Upper lobe of left lung (tissue), 6 donors: Measurements from ENCODE around the gene POU2F3. TPM values are rescaled to one million over a fixed set of nuclear protein-coding genes. Genes with fewer than 3 reads are reported as not detected.
A peak's percentile ranks its signal among the peaks of the same experiment; 100 is the strongest.

ENCODE experiments used
- ATAC-seq, 2 donors: fragments of 200-7000 bp; cut with Tn5 transposase; one replicate each; pipeline ENCODE4 v1.9.1; 2022; ENCODE audit warnings: mild to moderate bottlenecking in 2 of 2, moderate library complexity in 2 of 2; ENCODE audit not compliant: low FRiP score in 2 of 2
- DNase-seq, 2 donors: peaks; one replicate each; pipeline ENCODE4 v3.0.0-alpha.2; 2019 to 2020
- H3K27ac ChIP-seq, 4 donors: fragments of 200-600 bp; sonication (generic); one replicate each; pipeline ENCODE4 v1.5.1; 2016 to 2019
- H3K27me3 ChIP-seq, 4 donors: fragments of 200-600 bp; sonication (generic); one replicate each; pipeline ENCODE4 v1.5.1; 2017 to 2019
- H3K36me3 ChIP-seq, 4 donors: fragments of 200-600 bp; sonication (generic); one replicate each; pipeline ENCODE4 v1.5.1; 2016 to 2019
- H3K4me1 ChIP-seq, 4 donors: fragments of 200-600 bp; sonication (generic); one replicate each; pipeline ENCODE4 v1.5.1; 2018 to 2019
- H3K4me3 ChIP-seq, 4 donors: fragments of 200-600 bp; sonication (generic); one replicate each; pipeline ENCODE4 v1.5.1; 2017 to 2019; ENCODE audit warnings: mild to moderate bottlenecking in 2 of 4, moderate library complexity in 1 of 4
- H3K9me3 ChIP-seq, 4 donors: fragments of 200-600 bp; sonication (generic); one replicate each; pipeline ENCODE4 v1.5.1; 2018 to 2019
- CTCF ChIP-seq, 6 experiments: fragments of 450-650 bp in 4 of 6; fragments of 200-600 bp in 2 of 6; sonication (generic) in 2 of 6; IDR thresholded peaks; one replicate each; pipeline ENCODE4 v1.5.1; 2016 to 2019; ENCODE audit warnings: antibody characterized with exemption in 6 of 6
- EP300 ChIP-seq, 4 donors: sonication (generic); formaldehyde crosslinking; IDR thresholded peaks; one replicate each; pipeline ENCODE4 v1.5.1; 2017; ENCODE audit warnings: antibody characterized with exemption in 4 of 4, control low read depth in 2 of 4
- POLR2A ChIP-seq, 4 donors: fragments of 450-650 bp; IDR thresholded peaks; one replicate each; pipeline ENCODE4 v1.5.1; 2016 to 2017; ENCODE audit warnings: antibody characterized with exemption in 4 of 4, mild to moderate bottlenecking in 2 of 4
- POLR2AphosphoS5 ChIP-seq, 2 donors: sonication (generic); formaldehyde crosslinking; IDR thresholded peaks; one replicate each; pipeline ENCODE4 v1.5.1; 2017; ENCODE audit warnings: antibody characterized with exemption in 2 of 2
- WGBS, 2 donors: methylation state at CpG; one replicate each; pipeline ENCODE4 v1.1.5; 2017 to 2018; 5-methylcytosine and 5-hydroxymethylcytosine counted together
- total RNA-seq, 6 donors: library from RNA; depleted of rRNA in 4 of 6; stranded (reverse); fragments of >200 nt in 4 of 6; gene quantifications; one replicate each; pipeline versions ENCODE4 v1.1.0 to v1.2.1, GENCODE V29; 2016 to 2021
- donor health status: DM: no; HTN: no; CAD: no; lungs with moderate emphysema.
- donor health status: DM: no; HTN: yes; CAD: no; lungs with severe emphysema.

POU2F3 gene
- total RNA-seq, 6 donors from 2014 or later, result 1.7 to 21.0 (median 3.5) TPM

- ATAC-seq (no peak), DNase-seq (no peak)
- H3K4me1 ChIP-seq, result peaks cover 29 to 46% (median 36%) of the 10 kb centered on the region in 4 donors
- peak overlapping the region; percentile 94 to 99 (median 98) for H3K27ac ChIP-seq
- H3K9me3 ChIP-seq, result no peaks in the 10 kb centered on the region
- no peak for TF ChIP-seq POLR2A (IDR thresholded peaks at IDR 0.05)
- no peak for TF ChIP-seq EP300 (IDR thresholded peaks at IDR 0.05)
- TF ChIP-seq CTCF (IDR thresholded peaks at IDR 0.05), result no peak
- TF ChIP-seq POLR2AphosphoS5 (IDR thresholded peaks at IDR 0.05), result no peak
- no peaks in the 10 kb centered on the region for H3K27me3 ChIP-seq
- peak overlapping the region; percentile 68 to 87 (median 82) for H3K4me3 ChIP-seq
- WGBS, 2 donors, result 18 to 25% methylated on average over 7 of the region's 7 CpGs
- H3K36me3 ChIP-seq, result no peaks in the 10 kb centered on the region
Measured at GRCh38 chr11:120338107-120338933, 98.4 kb downstream of the POU2F3 start.

GRCh38 chr11:120339394-120339890, 99.5 kb downstream of the POU2F3 start:
- TF ChIP-seq POLR2AphosphoS5 (IDR thresholded peaks at IDR 0.05), result peak in 1 of 2 donors; percentile 72
- TF ChIP-seq EP300 (IDR thresholded peaks at IDR 0.05), result no peak
- TF ChIP-seq CTCF (IDR thresholded peaks at IDR 0.05), result no peak
- peak in 1 of 4 donors; percentile 34 for TF ChIP-seq POLR2A (IDR thresholded peaks at IDR 0.05)
- WGBS, 2 donors, result 15 to 19% methylated on average over 6 of the region's 6 CpGs
- H3K27me3 ChIP-seq, result no peaks in the 10 kb centered on the region
- peak overlapping the region; percentile 67 to 99 (median 98) for H3K27ac ChIP-seq
- DNase-seq (no peak), ATAC-seq (no peak)
- peak overlapping the region; percentile 5 to 87 (median 73) for H3K4me3 ChIP-seq
- peaks cover 36 to 53% (median 44%) of the 10 kb centered on the region in 4 donors for H3K4me1 ChIP-seq
- H3K36me3 ChIP-seq, result no peaks in the 10 kb centered on the region
- H3K9me3 ChIP-seq, result no peaks in the 10 kb centered on the region

GRCh38 chr11:120340529-120340928, 100.6 kb downstream of the POU2F3 start:
- Histone ChIP-seq H3K9me3 (no peaks in the 10 kb centered on the region), H3K4me1 (peaks cover 42 to 54% (median 48%) of the 10 kb centered on the region in 4 donors), H3K36me3 (no peaks in the 10 kb centered on the region), H3K27me3 (no peaks in the 10 kb centered on the region), H3K27ac (peak overlapping the region in 3 of 4 donors; percentile 67 to 99 (median 98)), H3K4me3 (peak overlapping the region in 1 of 4 donors; percentile 68)
- DNase-seq (no peak), ATAC-seq (no peak)
- TF ChIP-seq POLR2A (IDR thresholded peaks at IDR 0.05), result no peak
- TF ChIP-seq POLR2AphosphoS5 (IDR thresholded peaks at IDR 0.05), result no peak
- TF ChIP-seq EP300 (IDR thresholded peaks at IDR 0.05), result no peak
- no peak for TF ChIP-seq CTCF (IDR thresholded peaks at IDR 0.05)
- 32 to 33% methylated on average over 2 of the region's 2 CpGs for WGBS, 2 donors

DNA sequence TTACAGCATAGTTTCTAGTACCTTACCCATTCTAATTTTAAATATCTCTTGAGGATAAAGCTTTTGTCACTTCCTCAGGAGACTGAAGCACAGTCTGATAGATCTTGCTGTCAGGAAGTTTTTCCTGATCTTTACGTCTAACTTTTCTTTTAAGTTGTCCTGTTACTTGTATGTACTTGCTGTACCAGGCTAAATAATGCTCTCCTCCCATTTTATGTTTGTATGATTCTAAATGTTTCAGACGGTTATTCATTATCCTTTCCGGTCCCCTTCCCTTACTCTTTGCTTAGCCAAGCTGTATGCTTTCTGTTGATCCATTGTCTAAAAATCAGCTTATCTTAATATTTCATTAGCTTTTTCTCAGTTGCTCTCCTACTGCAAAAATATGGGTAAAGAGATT, 102.3 kb downstream of the POU2F3 start:
- Histone ChIP-seq H3K9me3 (no peaks in the 10 kb centered on the region), H3K27me3 (no peaks in the 10 kb centered on the region), H3K4me3 (no peak overlapping the region), H3K36me3 (no peaks in the 10 kb centered on the region), H3K27ac (no peak overlapping the region), H3K4me1 (peaks cover 54 to 62% (median 58%) of the 10 kb centered on the region in 4 donors)
- ATAC-seq, result no peak
- WGBS, 2 donors, result 41 to 50% methylated on average over 3 of the region's 3 CpGs
- no peak for DNase-seq
- TF ChIP-seq CTCF (IDR thresholded peaks at IDR 0.05) (no peak), EP300 (IDR thresholded peaks at IDR 0.05) (no peak), POLR2A (IDR thresholded peaks at IDR 0.05) (no peak)
